DMS 273 (cell line): ENCODE measurements around the gene FRMD6.

Experiments used
- DNase-seq: peaks from one replicate; lab custom pipeline; 2025; ENCODE audit not compliant: unreplicated experiment; lab: John Stamatoyannopoulos, UW

The FRMD6 gene

DNA sequence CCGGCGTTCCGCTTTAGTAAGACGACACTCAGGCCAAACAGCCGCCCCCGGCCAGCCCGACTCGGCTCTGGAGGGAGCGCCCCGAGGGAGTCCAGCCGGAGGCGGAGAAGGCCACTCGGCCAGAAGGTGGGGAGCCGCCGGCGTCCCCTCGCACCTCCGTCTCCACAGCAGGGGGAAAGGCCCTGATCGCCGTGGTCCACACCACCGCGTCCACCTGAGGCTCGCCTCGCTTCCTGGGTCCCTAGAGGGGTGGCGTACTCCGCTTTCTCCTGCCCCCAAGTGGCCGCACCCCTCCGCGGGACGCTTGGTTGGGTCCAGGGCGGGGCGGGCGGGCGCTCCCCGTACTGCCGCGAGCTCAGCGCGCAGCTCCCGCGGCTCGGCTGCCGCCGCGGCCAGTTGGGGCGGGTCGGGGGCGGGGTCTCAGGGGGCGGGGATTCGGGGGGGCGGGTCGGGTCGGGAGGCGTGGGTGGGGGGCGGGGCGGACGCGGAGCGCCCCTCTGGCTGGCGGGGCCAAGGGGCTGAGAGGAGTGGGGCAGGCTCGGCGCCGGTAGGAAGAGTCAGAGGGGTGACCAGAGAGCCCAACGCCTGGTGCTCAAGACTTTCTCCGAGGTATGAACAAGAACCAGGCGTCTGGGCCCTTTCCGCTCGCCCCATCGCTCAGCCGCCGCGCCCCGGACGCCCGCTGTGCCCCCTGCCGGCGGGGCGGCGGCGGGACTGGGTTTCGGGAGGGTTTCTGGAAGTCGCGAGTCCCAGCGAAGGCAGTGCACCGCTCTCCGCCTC is at the start of gene FRMD6:
FRMD6 (plus strand) TSS at position 523 of the 780 bp plus-strand sequence. CDS start 37,927 bp downstream, outside the sequence.
- DNase-seq, result peak; percentile 96

DNA sequence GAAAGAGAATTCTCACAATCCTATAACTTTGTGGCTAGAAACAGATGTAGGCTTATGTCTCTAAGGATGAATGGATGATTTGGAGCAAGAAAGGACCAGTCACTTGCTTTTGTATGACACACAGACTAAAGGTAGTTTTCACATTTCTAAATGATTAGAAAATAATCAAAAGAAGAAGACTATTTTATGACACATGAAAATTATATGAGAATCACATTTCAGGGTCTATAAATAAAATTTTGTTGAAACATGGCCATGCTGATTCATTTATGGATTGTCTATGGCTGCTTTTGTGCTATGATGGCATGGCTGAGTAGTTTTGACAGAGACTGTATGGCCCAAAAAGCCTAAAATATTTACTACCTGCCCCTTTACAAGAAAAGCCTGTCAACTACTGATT is 49.4 kb upstream of the FRMD6 start:
- DNase-seq, result no peak

DNA sequence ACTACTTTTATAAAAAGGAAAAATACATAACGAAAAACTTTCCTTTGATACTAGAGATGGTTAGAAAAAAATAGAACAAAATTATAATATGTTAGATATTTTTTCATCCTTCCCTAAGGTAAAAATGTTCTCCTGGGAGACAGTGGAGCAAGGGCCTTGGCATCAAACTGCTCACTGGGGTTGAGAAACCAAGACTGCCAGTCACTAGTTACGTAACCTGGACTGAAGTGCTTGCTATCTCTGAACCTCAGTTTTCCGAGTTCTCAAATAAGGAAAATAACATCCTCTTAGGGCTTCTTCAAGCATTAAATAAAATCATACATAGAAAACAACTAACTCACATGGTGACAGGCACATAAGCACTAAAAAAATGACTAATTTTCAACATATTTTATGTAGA is 48.2 kb upstream of the FRMD6 start:
- no peak for DNase-seq

DNA sequence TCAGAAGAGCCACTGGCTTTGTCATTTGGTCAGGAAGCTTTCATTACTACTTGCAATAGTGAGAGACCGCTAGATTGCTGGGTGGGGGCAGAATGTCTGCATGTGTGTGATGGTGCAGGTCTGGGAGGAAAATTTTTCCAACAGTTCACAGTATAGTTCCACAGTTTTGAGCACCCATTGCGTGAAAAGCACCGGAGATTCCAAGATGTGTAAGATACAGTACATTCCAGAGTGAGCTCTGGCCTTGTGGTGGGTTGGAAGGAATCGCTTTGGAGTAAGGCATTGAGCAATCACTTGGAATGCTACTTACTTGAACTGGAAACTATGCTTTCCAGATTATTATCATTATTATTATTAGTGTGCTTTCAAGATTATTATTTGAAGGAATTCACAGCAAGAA is 47.6 kb upstream of the FRMD6 start:
- no peak for DNase-seq

DNA sequence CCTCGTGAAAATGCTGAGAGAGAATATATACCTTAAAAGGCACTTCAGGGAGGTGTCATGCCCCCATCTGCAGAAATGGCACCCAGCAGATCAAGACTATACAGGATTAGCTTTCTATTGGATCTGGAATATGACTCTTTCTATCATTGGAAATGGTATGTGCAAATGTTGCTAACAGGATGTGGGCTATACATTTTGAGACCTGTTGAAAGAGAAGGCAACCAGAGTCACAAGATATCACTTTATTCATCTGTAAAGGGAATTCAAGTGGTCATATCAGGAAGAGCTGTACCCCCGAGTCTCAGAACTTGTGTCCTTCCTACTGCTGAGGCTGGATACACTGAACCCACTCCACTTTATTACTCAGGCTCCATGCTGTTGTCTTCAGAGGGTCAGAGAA is 46.1 kb upstream of the FRMD6 start:
- DNase-seq, result no peak

DNA sequence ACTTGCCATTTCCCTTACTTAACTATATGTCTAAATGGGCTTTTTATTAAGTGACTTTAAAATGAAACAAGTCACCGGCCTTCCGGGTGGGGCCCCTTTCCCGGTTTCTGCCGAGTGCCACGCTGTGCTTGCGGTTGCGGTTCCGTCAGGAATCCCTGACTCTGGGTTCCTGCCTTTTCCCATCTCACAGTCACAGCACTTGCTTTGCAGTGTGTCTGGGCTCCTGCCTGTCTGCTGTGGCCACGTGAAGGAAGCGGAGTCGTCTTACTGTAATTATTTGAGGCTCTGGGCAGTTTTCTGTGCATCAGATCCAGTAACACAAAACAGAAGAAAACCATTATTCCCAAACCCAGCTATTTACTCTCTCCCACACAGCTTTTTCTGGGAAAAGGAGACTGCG is 44.0 kb upstream of the FRMD6 start:
- DNase-seq, result no peak

DNA sequence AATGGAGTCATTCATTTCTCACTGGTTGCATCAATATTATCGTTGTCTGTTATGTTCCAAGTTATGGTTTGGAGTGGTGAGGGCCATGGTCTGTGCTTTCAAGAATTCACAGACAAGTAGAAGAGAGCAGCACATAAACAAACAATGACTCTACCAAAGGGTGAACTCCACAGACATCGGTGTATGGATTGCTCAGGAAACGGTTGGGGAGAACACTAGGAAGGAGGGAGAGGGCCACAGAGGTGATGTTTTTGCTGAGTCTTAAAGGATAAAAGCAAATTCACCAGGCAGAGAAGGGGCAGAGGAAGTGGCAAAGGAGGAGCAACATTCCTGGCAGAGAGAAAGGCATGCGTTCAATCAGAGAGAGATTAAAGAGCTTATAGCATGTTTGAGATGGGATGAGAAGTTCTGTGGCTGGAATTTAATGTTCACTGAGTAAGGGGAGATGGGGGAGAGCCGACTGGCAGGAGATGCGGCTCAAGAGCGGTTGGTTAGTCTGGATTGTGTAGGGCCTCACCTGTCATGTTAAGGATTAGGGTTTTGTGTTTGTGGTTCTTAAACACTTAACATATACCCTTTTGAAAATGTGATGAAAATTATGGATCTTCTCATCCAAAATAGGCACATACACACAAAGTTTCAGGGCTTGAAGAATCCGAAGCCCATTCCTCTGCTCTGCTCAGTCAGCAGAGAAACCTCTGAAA is 42.3 kb upstream of the FRMD6 start:
- no peak for DNase-seq

DNA sequence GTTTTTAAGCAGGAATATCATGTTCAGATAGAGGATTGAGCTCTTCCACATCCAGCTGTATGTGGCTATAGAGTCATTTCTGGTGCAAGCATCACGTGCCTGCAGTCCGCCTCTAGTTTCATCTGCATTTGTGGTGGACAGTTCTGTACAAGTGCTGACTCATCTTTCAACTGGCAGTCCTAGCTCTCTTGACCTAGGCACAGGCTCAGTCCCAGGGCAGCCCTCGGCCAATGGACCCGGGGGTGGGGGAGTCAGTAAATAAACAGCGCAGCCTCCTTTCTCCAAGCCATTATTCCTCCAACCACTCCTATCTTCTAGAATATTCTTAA is 41.8 kb upstream of the FRMD6 start:
- DNase-seq, result no peak

DNA sequence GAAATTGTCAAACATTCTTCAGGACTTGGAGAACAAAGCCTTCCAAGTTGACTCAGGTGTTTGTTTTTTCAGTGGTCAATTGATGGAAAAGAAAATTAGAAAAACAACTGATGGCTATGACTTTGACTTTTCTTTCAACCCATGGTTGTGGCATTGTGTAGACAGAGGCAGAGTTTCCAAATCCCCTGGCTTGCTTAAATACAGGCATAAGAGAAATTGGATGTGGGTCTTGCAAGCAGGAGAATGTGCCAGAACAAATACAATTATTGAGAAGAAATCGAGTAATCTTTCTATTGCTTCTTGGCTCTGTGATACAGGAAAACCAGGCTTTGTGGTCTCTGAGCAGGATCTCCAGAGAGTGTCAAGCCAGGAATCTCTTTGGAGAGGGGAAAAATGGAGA is 40.9 kb upstream of the FRMD6 start:
- DNase-seq, result no peak

DNA sequence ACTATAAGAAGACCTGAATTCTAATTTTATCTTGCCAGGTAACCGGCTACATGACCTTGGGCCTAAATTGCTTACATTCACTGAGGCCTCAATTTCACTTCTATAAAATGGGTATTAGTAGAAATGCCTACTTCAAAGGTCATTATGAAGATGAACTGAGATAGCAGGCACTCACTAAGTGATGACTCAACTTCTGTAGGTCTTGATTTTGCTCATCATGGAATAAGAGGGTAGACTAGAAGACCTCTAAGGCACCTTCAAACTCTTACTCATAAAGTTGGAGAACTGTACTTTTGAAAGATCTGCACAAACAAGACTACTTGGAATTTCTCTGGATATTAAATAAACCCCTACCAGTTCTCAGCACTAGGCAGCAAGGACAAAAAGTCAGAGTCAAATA is 39.3 kb upstream of the FRMD6 start:
- DNase-seq, result no peak

DNA sequence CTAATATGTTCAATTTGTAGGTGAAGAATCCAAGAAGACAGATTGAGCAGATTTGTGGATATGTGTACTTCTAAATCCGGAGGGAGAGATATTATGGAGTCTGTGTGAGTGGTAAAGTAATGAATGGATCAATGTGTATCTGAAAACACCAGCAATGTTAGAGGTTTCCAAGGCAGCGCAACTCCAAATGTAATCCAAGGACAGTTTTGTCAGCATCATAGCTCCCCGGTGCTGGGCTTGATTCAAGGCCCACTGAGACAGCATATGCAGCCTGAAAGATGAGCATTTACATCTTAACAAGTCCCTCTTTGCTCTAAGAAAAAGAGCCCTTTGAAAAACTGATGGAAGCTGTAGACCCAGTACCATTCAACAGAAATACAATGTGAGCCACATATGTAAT is 38.3 kb upstream of the FRMD6 start:
- DNase-seq, result no peak

DNA sequence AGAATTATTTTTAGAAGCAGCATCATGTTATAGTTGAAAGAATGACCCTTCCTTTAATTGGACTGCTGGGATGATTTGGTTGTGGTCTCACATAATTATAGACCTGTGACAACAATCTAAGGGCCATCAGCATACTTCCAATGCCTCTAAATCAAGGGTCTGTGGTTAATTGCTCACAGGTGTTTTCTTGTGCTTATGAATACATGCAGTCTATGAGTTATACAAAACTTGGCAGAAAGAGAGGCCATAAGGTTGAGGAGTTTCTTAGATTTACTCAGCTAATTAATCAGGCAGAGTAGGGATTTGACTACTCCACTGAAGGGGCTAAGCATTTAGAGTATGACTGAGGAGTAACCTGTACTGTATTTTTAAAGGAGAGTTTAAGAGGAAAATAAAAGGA is 37.0 kb upstream of the FRMD6 start:
- peak; percentile 50 for DNase-seq

DNA sequence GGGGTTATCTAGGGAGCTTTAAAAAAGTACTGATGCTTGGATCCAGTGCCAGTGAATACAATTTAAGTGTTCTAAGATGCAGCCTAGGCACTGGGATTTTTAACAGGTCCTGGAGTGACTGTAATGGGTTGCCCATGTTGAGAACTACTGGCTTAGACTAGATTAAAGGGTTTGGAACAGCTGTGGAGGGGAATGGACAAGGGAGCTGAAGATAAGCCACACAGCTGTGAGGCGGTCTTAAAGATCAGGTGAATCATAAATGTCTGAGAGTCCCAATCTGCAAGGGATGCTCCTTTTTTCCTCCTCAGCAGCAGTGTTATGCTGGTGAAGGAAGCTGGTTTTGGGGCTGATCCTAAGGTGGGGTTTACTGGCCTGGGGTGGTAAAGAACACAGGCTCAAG is 35.5 kb upstream of the FRMD6 start:
- no peak for DNase-seq

DNA sequence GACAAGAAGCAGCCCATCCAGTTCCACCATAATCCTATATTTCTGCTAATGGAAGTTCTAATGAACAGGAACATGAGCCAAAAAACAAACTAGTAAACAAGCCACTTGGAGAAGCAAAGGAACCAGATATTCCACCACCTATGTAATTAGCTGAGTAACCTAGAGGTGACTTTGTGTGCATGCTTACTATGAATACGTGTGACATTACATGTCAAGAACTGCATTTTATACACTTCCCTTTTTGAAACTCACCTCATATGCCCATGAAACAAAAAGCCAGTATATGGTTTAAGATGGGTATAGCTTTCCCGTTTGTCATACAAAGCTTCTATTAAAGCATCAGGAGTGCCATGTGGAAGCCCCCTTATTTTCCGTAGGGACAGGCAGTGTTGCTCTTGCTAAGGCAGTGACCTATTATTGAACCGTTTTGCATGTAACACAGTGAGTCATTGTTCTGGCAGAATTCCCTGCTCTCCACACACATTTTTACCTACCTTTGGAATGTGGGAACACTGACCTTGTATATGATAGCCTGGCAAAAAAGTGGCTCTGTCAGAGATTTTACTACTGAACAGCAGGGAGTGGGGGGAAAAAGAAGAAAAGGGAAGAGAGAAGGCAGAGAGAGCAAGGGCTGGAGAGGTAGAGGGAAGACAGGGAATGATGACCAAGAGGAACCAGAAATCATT is 34.8 kb upstream of the FRMD6 start:
- DNase-seq, result peak; percentile 14

DNA sequence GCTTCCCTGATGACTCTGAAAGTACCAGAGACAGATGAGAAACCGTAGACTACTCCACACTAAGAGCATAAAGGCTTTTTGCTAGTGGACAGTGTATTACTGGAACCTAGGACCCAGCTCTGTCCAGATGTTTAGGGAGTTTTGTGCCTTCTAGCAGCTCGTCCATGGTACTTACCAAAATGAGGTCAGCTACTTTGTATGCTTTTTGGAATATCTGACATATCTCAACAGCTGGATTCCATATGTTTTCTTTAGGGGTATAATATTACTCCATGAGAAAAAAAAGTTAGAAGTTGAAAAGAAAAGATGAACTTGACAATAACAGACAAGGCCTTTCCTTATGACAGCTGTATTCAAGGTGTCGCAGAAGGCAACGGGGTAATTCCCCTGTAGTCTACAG is 32.1 kb upstream of the FRMD6 start:
- DNase-seq, result no peak

DNA sequence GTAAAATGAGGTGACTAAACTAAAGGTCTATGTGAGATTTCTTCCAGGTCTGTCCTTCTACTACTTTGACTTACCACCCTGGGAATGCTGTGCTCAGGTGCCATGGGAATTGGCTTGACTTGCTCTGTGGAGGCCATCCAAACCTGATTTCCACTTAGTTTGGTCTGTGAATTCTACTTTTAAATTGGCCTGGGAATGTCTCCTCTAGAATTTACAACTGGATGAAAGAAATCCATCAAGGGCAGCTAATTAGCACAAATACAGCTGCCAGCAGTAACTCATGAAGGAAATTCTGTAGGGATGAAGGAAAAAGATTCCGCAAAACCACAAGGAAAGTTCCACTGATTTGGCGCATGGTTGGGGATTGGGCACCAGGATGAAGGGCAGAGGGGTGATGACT is 31.7 kb upstream of the FRMD6 start:
- no peak for DNase-seq

DNA sequence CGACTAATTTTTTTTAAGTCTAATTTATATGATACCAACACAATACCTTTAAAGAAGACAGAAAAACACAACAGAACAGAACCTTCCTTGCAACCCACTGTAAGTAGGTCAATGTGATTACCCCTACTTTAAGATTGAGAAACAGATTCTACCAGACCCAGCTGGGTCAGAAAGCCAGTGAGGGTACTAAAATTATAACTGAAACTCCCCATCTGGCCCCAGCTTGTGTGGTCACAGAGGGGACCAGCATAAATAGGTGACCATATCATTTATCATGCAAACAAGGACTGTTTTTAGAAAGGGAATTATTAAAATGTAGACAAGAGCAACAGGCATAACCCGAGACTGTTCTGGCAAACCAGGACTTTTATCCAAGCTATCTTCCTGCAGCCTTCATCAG is 30.1 kb upstream of the FRMD6 start:
- DNase-seq, result no peak

DNA sequence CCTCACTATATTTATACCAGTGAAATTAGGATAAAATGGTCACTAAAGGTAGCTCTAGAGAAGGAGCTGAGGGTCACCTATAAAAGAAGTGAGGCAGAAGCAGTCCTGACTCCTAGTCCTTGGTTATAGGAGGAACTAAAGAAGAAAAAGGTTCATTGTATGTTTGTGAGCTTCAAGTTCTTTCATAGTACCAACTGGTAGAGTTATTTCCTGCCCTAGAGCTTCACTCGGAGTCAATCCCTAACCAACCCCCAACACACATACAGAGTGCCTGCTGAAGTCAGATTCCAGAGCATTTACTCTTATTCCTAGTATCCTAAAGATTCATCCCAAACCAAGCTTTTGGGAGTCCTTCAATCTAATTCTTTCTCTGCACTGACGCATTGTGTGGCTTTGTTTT is 29.3 kb upstream of the FRMD6 start:
- DNase-seq, result no peak

DNA sequence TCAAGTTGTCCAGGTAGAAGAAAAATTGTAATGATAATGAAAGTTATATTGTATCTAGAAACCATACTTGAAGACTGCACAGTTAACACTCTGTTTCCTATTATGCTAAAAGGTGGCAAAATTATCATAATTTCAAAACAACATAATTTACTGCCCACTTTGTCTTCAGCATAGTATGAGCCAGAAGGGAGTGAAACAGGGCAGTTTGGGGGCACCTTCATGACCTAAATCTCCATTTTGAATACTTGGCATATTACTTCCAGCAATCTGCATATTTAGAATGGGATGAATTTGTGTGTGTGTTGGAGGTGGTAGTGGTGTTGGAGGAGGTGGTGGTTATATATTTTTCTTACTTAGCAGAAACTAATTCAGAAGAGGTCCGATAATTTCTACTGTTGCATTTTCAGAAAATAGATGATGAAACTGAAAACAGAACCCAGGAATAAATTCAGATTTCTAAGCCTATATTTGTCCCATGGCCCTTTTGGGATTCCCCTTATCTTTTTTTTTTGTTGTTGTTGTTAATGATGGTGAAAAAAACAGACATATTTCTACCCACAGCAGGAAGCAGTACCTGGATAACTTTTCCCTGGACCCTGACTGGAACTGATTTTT is 26.6 kb upstream of the FRMD6 start:
- no peak for DNase-seq

DNA sequence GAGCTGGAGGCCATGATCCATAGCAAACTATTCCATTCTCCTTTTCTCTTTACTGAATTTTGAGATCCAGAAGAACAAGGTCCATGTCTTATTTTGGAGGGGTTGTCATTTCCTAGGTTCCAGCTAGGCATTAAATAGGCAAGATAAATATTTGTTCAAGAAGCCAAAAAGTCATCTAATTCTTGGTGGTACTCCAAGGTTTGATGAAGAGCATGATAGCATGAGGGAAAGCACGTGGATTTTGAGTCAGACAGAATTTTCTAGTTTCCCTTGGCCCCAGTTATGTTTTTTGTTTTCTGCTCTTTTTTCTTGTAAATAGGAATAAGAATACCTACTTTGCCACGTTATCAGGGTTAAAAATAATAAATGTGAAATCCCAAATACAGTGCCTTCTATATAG is 25.5 kb upstream of the FRMD6 start:
- DNase-seq, result no peak

DNA sequence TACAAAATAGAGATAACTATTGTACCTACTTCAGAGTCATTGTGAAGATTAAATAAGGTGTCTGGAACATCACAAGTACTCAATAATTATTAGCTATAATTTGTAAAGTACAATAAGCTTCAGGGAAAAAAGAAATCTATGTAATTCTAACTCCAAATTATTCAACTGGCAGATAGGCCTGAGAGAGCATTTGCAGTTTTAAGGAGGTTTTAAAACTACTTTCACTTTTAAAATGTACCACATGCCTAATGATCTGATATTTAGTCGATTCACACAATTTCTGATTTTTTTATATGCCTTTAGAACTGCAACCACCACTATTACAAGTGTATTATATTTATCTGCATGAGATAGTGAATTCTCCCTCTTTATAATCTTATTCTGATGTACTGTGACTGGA is 24.9 kb upstream of the FRMD6 start:
- DNase-seq, result no peak

DNA sequence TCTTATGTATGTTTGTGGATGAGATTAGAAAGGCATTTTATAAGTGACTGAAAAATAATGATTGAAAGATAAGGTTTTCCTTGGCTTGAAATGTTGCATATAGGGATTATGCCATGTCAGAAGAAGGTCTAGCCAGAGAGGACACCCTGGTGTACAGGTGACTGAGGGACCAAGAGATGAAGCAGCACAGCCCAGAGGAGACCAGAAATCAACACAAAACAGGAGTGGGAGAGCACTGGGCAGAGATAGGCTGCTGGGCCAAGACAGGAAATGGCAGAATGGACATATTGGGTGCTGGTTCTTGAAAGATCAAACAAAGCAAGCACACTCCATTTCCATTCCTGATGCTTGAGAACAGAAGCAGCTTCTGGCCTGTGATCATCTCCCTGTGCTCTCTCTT is 24.4 kb upstream of the FRMD6 start:
- no peak for DNase-seq
